ENCODE results near the gene ANKRD13C. TPM values are rescaled to one million over a fixed set of nuclear protein-coding genes. Genes with fewer than 3 reads are reported as not detected.
"Not testable (repeated sequence)": the region's sequence is repeated elsewhere in the genome, so short reads cannot be mapped to it uniquely, and the experiment has no call there.

The ANKRD13C gene
- total RNA-seq, 1 experiment from 2014 or later = 24.3 TPM

DNA sequence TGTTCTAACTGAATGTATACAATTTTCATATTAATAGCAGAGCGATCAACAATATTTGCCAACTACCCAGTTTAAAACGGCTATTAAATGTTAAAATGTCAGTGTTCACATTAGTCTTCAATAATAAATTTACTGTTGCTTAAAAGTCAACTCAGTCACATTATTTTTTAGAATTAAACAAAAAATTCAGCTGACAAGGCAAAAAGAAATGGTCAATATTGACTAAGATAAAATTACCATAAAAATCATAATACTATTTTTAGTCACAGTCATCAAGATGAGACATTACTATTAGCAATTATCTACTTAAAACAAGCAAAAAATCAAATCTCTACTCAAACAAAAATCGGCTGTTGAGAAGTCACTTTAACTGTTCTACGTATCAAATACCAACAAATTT is 1.5 kb downstream of the ANKRD13C start:
- Histone ChIP-seq H2AFZ (no peak overlapping the region), H3K9me3 (ENCODE audit: insufficient read depth, low read depth) (no peaks in the 10 kb centered on the region), H3K4me1 (replicated peaks; ENCODE audit: insufficient read depth) (peaks cover 18% of the 10 kb centered on the region), H3F3A (ENCODE audit: insufficient read depth, low read depth) (peaks cover 5% of the 10 kb centered on the region; the same call in 1 of the 2 replicates), H3K9me2 (ENCODE audit: insufficient read depth) (no peaks in the 10 kb centered on the region), H3K36me3 (ENCODE audit: low read depth) (peaks cover 4% of the 10 kb centered on the region; the same call in 1 of the 2 replicates), H3K27ac (peak overlapping the region; percentile 76), H3K4me3 (peak overlapping the region; percentile 72), H4K20me1 (ENCODE audit: insufficient read depth) (peaks cover 23% of the 10 kb centered on the region; the same call in 1 of the 2 replicates), H3K79me2 (ENCODE audit: low read depth) (peaks cover 80% of the 10 kb centered on the region), H3K27me3 (ENCODE audit: insufficient read depth, low read depth) (no peaks in the 10 kb centered on the region), H3K4me2 (peak overlapping the region; percentile 81)
- ChIA-PET CTCF (no interaction called here), POLR2A (ENCODE audit: unreplicated experiment) (interaction anchor here (0.5 to 2.2 kb wide), 2 partner anchors 58 to 1485 kb away, joined by 4 to 33 read pairs; partner anchors contain the start of gene CTH)
- no peak for DNase-seq
- TF ChIP-seq, protein P1, sequence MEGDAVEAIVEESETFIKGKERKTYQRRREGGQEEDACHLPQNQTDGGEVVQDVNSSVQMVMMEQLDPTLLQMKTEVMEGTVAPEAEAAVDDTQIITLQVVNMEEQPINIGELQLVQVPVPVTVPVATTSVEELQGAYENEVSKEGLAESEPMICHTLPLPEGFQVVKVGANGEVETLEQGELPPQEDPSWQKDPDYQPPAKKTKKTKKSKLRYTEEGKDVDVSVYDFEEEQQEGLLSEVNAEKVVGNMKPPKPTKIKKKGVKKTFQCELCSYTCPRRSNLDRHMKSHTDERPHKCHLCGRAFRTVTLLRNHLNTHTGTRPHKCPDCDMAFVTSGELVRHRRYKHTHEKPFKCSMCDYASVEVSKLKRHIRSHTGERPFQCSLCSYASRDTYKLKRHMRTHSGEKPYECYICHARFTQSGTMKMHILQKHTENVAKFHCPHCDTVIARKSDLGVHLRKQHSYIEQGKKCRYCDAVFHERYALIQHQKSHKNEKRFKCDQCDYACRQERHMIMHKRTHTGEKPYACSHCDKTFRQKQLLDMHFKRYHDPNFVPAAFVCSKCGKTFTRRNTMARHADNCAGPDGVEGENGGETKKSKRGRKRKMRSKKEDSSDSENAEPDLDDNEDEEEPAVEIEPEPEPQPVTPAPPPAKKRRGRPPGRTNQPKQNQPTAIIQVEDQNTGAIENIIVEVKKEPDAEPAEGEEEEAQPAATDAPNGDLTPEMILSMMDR (conservative IDR thresholded peaks at IDR 0.05) = no peak
- no peak for TF ChIP-seq EZH2 (IDR thresholded peaks at IDR 0.05; ENCODE audit: low read depth)
- intact Hi-C loops (cut with micrococcal nuclease; ENCODE audit: unreplicated experiment) = no loop called here
- no TSS peak for BruUV-seq (replicated peaks)

DNA sequence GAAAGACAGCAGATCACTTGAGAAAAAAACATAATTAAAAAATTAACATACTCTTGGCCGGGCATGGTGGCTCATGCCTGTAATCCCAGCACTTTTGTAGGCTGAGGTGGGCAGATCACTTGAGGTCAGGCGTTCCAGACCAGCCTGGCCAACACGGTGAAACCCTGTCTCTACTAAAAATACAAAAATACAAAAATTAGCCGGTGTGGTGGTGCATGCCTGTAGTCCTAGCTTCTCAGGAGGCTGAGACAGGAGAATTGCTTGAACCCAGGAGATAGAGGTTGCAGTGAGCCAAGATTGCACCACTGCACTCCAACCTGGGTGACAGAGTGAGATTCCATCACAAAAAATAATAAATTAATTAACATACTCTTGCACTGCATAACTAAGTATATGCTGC is 4.7 kb downstream of the ANKRD13C start:
- Histone ChIP-seq H3K4me1 (replicated peaks; ENCODE audit: insufficient read depth) (peaks cover 12% of the 10 kb centered on the region), H3K79me2 (ENCODE audit: low read depth) (peaks cover 94% of the 10 kb centered on the region), H4K20me1 (ENCODE audit: insufficient read depth) (peaks cover 45% of the 10 kb centered on the region; the same call in 1 of the 2 replicates)
- H3K27ac ChIP-seq; H2AFZ ChIP-seq; H3K4me2 ChIP-seq; H3K36me3 ChIP-seq (ENCODE audit: low read depth); H3K27me3 ChIP-seq (ENCODE audit: insufficient read depth, low read depth); BruUV-seq (replicated peaks); H3F3A ChIP-seq (ENCODE audit: insufficient read depth, low read depth); intact Hi-C loops (cut with micrococcal nuclease; ENCODE audit: unreplicated experiment); CTCF ChIA-PET; H3K9me2 ChIP-seq (ENCODE audit: insufficient read depth); H3K9me3 ChIP-seq (ENCODE audit: insufficient read depth, low read depth); H3K4me3 ChIP-seq; DNase-seq; POLR2A ChIA-PET (ENCODE audit: unreplicated experiment): not testable (repeated sequence)

DNA sequence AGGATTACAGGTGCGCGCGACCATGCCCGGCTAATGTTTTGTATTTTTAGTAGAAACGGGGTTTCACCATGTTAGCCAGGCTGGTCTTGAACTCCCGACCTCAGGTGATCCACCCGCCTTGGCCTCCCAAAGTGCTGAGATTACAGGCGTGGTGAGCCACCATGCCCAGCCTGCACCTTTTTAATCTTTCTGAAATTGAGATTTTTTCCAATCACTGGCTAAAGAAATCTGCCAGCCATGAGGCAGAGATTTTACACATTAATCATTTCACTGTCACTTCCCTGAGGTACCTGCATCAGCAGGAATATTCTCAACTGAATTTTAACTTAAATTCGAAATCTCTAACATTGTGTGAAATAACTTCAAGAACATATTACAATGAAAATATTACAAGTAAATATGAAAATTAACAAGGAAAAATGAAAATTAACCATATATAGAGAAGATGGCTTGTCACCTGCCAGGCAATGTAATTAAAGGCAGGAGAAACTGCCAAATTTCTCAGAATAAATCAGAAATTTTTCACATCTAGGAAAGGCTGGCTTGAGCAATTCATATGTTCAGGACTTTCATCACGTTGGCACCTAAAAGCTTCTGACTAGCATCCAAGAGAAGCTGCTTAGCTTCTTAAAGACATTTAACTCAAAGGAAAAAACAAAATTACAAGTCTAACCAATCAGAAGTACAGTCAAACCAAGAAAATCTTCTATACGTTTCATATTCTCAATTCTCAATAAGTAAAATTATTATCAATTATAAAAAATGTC is 5.9 kb downstream of the ANKRD13C start:
- H3K4me1 ChIP-seq (replicated peaks; ENCODE audit: insufficient read depth) = peaks cover 12% of the 10 kb centered on the region
- peaks cover 4% of the 10 kb centered on the region; the same call in 1 of the 2 replicates for H3K36me3 ChIP-seq (ENCODE audit: low read depth)
- ChIA-PET CTCF (no interaction called here), POLR2A (ENCODE audit: unreplicated experiment) (interaction anchor here (0.7 kb wide), 1 partner anchor 8 kb away, joined by 4 read pairs; no protein-coding TSS in a partner anchor)
- no peaks in the 10 kb centered on the region for H3K9me3 ChIP-seq (ENCODE audit: insufficient read depth, low read depth)
- BruUV-seq (replicated peaks) = no TSS peak
- no peaks in the 10 kb centered on the region for H3K9me2 ChIP-seq (ENCODE audit: insufficient read depth)
- no peak overlapping the region for H3K4me2 ChIP-seq
- no peak overlapping the region for H2AFZ ChIP-seq
- no peaks in the 10 kb centered on the region for H3K27me3 ChIP-seq (ENCODE audit: insufficient read depth, low read depth)
- no peak for TF ChIP-seq EZH2 (IDR thresholded peaks at IDR 0.05; ENCODE audit: low read depth)
- TF ChIP-seq, protein P1 (conservative IDR thresholded peaks at IDR 0.05) = no peak
- intact Hi-C loops (cut with micrococcal nuclease; ENCODE audit: unreplicated experiment) = no loop called here
- H3F3A ChIP-seq (ENCODE audit: insufficient read depth, low read depth) = no peaks in the 10 kb centered on the region; the same call in 1 of the 2 replicates
- H4K20me1 ChIP-seq (ENCODE audit: insufficient read depth) = peaks cover 46% of the 10 kb centered on the region
- H3K27ac ChIP-seq = no peak overlapping the region
- DNase-seq = no peak
- peaks cover 94% of the 10 kb centered on the region for H3K79me2 ChIP-seq (ENCODE audit: low read depth)
- H3K4me3 ChIP-seq = no peak overlapping the region

DNA sequence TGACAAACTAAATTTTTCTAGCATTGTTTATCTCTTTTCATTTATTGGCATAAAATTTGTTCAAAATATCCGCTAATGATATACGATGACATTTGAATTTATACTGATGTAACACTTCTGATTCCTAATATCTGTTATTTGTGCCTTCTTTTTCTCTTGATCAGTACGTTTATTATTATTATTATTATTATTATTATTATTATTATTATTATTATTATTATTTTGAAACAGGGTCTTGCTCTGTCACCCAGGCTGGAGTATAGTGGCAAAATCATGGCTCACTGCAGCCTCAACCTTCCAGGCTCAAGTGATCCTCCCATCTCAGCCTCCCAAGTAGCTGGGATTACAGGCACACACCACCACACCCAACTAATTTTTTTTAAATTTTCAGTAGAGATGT is 14.9 kb downstream of the ANKRD13C start:
- H2AFZ ChIP-seq; H3K36me3 ChIP-seq (ENCODE audit: low read depth); H3K27me3 ChIP-seq (ENCODE audit: insufficient read depth, low read depth); BruUV-seq (replicated peaks); CTCF ChIA-PET; DNase-seq; H3K4me3 ChIP-seq; H3K9me3 ChIP-seq (ENCODE audit: insufficient read depth, low read depth); intact Hi-C loops (cut with micrococcal nuclease; ENCODE audit: unreplicated experiment); H3F3A ChIP-seq (ENCODE audit: insufficient read depth, low read depth); H3K4me2 ChIP-seq; H3K4me1 ChIP-seq (replicated peaks; ENCODE audit: insufficient read depth); H3K27ac ChIP-seq; POLR2A ChIA-PET (ENCODE audit: unreplicated experiment); H3K9me2 ChIP-seq (ENCODE audit: insufficient read depth): not testable (repeated sequence)
- peaks cover 66% of the 10 kb centered on the region for H3K79me2 ChIP-seq (ENCODE audit: low read depth)
- H4K20me1 ChIP-seq (ENCODE audit: insufficient read depth) = peaks cover 11% of the 10 kb centered on the region; the same call in 1 of the 2 replicates

Measured in PC-9 (cell line).